Stimulated activated CD4-positive, alpha-beta T cell treated with anti-CD3 and anti-CD28 coated beads, Interleukin-1b, Interleukin-23, amount 100 ng/mL, for 48 hours (primary cell): ENCODE results near the gene CDH4.

Source experiments
- DNase-seq: peaks from one replicate; pipeline ENCODE4 v3.0.0-alpha.2; 2020

The CDH4 gene

DNA sequence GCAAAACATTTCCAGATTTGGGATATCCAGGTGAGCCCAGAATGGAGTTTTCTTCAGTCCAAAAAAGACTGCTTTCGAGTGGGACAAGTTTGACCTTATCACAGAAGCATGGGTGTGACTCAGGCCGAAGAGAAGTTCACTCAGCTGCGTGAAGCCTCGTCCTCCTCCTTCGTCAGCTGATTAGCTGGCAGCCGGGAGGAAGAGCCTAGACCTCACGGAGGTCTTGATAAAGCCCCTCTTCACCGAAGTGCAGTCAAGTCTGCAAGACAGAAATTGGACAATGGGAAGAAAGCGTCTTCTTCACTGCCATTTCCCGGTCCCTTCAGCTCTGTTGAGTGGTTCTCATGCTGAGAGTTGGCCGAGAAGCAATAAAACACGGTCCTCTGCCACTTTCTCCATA lies 449.7 kb downstream of the CDH4 start:
- no peak for DNase-seq

DNA sequence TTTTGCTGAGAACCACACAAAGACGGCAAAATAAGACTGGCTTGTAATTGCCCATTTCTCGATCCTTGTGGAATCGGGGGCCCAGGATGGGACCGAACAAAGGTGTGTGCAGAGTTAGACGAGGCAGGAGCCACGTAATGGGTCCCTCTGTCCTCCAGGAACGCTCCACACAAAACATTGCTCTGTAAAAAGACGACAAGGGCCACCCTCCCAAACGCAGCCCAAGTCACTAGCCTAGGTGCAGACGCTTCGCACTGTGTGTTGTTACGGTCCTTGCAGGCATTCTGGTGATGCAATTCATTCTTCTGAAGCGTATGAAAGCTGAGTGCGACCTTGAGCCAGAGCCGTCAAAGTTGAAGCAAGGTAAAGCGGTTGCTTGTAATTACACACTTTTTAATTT lies 450.2 kb downstream of the CDH4 start:
- DNase-seq, result no peak

DNA sequence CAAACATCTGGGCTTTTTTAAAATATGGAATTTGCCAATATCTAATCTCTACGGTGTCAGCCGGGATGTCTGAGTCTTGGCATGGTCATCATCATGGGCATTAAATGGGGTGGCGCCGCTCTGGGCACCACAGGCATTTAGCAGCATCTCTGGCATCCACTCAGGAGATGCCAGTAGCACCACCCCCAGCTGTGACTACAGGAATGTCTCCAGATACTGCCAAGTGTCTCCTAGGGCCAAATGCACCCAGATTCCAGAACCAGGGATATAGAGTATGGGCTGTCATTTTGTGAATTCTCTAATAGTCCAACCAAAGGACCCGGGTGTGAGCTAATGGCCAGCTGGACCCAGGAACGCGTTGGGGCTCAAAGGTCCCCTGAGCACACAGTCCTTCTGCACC lies 452.6 kb downstream of the CDH4 start:
- DNase-seq, result no peak

DNA sequence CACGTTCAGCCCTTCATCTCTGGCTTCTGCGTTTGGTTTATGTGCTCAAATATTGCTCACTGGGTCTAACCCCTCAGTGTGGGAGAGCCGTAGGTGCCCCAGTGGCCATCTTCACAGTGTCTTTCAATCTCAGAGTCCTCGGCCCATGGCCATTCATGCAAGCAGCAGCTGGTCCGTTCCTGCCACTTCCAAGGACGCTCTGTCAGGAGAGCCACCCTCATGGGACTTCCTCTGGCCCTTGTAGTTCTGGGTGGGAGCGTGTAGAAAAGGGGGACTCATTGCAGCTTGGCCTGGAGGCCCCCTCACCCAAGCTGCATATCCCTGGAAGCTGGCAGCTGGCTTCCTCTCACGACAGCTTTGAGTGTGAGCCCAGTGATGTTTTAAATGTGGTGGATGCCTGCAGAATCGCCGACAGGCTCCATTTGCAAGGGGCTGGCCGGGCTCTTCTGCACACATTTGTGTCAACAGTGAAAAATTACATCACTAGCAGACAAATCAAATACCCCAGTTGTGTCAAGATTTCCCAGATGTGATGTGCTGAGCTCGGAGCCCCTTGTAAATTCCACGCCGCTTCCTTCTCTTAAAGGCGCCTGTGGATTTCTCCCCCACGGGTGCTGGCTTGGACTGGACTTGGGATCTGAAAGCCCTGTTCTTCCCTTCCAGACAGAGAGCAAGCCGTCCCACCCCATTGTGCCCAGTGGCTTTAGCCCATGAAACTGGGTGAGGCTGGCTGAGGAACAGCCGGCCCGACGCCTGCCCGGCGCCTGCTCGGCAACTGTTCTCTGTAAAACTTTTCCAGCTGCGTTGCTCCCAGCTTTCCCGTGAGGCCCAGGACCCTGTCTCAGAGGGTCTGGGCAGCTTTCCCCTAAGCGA lies 453.6 kb downstream of the CDH4 start:
- DNase-seq, result no peak

DNA sequence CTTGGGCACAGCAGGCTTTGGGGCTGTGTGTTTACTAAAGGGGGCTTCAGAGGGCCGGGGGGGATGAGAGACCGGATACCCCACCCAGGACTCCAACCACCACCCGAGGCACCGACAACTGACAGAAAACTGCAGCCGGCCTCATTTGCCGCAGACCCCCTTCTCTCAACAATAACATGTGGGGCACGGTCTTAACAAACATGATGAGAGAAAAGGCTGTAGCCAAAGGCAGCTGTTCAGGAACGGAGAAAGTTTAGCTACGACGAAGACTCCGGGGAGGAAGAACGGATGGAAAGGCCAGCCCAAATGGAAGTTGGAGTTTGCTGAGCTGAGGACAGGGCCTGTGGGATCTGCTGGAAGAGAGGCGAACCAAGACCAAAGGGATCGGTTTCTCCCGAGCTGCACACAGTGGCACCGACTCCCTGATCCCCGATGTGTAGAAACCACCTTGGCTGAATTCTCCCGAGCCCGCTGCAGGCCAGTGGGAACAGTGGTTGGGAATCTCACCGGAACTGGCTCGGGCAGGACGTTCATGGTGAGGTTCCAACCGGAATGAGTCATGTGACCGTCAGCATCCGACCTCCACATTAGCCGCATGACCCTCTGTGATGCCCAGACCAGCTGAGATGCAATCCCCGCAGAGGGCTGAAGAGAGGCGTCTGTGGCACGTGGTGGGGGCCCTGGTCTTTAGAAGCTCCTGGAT lies 454.3 kb downstream of the CDH4 start:
- no peak for DNase-seq

DNA sequence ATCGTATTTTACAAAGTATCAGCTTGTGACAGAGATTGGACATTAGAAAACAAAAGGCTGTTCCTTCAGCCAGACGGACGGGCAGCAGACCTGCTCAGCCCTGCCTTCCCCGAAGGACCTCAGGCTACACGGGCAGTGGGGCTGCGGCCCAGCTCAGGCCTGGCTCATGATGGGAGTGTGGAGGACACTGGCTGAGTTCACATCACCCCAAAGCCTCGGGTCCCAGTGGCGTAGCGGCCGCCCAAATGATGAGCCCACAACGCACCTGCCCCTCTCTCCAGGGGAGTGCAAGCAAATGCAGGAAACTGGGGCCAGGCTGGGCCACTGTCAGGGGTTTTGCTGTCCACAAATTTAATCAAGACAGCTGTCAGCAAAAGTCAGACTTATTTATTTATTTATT lies 456.8 kb downstream of the CDH4 start:
- DNase-seq, result no peak

DNA sequence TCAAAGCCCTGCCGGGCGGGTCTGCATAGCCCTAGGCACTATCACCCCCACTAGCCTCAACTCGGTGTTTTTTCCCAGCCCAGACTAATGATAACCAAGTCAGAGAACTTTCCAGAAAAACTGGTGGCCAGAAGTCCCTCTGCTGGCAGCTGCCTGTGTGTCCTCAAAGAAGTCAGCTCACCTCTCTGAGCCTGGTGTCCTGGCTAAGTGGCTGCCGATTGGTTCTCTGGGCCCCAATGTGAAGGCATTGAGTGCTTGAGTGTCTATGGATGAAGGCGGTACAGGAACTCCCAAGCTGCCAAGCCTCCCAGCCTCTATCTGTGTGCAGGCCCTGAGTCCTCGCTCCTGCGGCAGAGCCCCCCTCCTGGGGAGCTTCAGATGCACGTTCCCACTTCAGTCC lies 458.0 kb downstream of the CDH4 start:
- no peak for DNase-seq

DNA sequence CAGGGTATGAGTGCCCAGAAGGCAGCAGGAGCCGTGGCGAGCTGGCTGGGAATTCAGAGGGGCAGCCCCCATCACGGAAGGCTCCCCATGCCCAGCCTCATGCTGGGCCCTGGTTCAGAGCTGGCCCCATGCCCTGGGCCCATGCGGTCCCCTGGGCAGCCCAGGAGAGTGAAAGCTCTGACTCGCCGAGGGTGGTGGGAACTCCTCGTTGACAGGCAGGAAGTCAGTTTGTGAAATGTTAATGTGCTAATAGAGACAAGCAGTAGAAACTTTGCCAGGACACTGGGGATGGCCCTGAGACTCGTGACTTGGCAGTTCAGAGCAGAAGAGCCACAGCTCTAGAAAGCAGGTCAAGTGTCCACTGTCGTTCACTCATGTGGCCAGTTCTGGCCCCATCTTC lies 460.6 kb downstream of the CDH4 start:
- no peak for DNase-seq

DNA sequence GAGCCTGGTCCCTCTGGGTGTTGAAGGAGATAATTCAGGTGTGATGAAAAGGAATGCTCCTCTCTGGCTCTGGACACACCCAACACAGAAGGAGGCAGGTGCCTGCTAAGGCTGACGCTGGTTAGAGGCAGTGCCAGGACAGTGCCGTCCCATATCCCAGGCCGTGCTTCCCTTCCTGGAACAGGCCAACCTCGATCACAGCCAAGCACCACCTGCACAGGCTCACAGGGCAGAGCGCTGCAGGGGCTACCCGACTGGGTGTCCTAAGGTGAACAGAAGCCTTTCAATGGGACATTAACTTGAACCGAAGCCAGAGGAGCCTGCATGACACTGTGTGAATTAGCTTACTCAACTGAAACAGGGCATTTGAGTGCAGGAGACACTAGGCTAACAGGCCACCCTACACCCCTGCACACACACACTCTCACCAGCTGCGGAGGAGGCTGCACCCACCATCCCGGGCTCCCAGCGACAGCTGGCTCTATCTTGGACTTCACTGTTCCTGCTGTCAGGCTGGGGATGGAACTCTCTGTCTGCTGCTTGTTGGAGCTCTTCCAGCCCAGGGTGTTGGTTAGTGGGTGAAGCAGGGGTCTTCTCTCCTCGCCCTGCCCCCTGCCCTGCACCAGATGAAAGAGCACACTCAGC lies 466.4 kb downstream of the CDH4 start:
- no peak for DNase-seq

DNA sequence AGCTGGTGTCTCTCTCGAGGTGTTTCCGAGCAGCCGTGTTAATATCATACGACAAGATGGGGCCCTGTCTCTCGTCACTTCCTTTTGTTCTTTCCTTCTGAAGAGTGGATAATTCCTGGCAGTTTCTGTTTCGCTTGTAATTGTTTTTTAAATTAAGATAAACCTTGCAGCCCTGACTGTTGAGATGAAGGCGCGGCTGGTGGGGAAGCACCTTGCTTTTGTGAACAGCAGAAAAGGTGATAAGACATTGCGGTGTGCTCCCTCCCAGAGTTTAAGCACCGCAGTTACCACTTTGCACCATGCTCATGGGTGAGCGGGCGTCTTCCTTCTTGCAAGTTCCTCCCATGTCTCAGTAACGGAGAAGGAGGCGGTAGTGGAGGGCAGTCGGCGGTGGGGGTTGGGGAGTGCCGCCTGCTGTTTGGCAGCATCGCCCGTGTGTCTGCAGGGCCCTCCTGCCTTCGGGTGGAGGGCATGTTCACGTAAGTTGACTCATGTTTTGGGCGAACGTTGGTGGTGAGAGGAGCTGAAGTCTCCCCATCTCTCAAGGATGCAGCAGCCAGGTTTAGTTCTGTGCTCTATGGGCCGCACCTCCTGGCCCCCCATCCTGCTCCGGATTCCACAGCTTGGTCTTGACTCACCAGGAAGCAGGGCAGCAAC lies 467.8 kb downstream of the CDH4 start:
- peak; percentile 57 for DNase-seq

DNA sequence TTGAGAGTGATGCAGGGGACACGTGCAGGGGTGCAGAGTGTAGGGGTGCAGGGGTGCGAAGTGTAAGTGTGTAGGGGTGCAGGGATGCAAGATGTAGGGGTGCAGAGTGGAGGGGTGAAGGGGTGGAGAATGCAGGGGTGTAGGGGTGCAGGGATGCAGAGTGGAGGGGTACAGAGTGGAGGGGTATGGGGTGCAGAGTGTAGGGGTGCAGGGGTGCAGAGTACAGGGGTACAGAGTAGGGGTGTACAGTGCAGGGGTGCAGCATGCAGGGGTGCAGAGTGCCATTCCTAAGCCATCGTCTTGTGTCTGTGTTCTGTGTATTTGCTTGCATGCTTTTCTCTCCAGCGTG lies 468.3 kb downstream of the CDH4 start:
- DNase-seq, result no peak

DNA sequence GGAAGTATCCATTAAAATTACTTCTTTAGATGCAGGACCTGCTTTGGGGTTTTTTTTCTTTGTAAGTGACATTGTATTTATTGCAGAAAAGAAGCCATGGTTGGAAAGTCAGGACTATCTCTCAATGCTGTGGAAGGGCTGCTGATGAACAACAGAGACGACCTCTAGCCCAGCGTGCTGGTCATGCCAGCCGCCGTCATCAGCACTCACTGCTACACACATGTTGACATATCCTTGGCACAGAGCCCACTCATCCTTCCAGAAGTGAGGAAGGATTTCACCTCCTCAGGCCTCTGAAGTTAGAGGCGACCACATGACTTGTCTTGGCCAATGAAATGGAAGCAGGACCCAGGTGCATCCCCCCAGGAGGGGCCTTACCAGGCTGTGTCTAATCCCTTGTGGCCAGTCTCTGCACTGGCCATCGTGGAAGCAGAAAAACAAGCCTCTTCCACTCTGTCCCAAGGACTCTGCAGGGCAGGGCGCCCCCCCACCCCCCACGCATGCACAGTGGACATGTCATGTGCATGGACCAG lies 470.2 kb downstream of the CDH4 start:
- no peak for DNase-seq

DNA sequence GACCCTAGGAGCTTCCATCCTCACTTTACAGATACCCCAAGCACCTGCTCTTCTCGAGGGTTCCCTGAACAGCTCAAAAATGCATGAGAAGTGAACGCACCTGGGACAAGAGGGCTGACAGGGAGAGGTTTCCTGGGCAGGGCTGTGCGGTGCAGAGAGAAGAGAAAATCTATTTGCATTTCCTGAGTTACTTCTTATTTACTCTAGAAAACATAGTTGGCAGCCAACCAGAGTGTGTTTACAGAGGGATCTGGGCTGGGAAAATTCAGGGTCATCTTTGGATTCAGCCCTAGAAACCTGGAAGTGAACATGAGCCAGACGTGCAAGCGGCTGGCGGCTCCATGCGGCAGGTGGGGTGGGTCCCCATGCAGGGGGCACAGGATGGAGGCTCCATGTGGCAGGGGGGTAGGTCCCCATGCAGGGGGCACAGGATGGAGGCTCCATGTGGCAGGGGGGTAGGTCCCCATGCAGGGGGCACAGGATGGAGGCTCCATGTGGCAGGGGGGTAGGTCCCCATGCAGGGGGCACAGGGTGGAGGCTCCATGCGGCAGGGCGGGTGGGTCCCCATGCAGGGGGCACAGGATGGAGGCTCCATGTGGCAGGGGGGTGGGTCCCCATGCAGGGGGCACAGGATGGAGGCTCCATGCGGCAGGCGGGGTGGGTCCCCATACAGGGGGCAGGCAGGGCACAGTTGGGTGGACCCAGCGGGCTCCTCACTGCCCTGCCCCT lies 471.6 kb downstream of the CDH4 start:
- no peak for DNase-seq

DNA sequence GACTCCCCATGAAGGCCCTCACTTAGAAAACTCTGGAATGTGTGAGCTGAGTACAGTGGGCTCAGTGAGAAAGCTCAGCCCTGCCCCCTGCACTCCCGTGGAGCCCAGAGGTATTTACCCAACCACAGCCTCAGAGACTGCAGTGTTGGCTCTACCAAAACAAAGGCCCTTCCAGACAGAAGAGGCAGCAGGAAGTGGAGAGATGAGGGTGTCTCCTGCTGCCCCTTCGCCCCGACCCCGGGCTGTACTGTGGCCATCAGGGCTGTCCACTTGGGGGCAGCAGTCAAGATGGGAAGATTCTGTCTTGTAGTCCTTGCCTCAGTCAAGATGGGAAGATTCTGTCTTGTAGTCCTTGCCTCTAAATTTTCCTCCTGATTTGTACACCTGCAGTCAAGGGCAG lies 472.3 kb downstream of the CDH4 start:
- no peak for DNase-seq

DNA sequence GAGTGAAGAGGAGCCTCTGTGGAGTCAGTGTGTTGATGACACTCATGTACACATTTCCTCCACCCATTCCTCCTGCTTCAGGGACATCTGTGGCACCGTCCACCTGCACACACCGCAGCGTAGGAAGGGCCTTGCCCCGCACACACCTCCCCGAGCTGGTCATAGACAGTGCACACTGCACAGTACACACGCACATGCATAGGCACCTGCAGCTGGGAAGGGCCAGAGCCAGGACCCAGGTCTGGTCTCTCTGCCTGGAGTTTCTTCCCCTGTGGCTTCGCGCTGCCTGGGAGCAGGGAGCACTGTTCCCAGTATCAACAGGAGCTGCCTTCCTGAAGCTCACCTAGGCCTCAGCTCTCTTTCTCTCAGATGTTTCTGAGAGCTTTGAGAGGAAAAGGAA lies 473.1 kb downstream of the CDH4 start:
- DNase-seq, result no peak

DNA sequence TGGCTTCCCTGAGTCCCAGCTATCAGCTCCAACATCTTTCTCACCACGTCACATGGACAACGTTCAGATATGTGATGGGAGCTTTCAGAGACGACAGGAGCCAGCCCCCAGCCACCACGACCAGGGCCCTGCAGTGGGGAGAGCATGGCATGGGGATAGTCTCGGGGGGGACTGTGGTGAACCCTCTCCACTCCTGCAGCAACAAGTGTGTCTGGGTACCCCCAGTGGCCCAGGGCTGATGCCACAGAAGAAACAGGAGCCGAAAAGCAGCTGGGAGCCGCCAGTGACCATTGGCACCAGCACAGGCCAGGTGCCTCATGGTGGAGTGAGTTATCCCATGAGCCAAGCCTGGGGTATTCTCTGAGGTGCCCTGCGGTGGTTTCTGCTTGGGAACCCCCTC lies 473.9 kb downstream of the CDH4 start:
- no peak for DNase-seq

DNA sequence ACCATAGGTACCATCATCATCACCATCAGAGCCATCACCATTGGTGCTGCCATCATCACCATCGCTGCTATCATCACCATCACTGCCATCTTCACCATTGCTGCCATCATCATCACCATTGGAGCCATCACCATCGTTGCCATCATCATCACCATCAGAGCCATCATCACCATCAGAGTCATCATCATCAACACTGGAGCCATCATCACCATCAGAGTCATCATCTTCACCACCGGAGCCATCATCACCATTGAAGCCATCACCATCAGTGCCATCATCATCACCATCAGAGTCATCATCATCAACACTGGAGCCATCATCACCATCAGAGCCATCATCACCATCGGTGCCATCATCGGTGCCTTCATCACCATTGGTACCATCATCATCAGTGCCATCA lies 474.9 kb downstream of the CDH4 start:
- no peak for DNase-seq

DNA sequence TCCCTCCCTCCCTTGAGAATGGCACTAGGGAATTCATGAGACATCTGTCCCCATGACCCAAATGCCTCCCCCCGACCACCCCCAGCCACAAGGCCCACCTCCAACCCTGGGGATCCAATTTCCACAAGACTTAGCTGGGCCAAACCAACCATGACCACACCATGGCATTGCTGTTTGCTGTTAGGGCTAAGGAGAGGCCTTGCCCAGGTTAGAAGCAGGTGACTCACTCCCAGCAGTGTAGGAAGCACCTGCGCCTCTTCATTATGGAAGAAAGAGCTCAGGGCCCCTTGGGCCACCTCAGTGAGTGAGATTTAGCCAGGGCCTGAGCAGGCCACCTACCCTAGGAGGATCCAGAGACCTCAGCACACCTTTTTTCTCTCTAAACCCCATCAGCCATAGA lies 475.7 kb downstream of the CDH4 start:
- no peak for DNase-seq

DNA sequence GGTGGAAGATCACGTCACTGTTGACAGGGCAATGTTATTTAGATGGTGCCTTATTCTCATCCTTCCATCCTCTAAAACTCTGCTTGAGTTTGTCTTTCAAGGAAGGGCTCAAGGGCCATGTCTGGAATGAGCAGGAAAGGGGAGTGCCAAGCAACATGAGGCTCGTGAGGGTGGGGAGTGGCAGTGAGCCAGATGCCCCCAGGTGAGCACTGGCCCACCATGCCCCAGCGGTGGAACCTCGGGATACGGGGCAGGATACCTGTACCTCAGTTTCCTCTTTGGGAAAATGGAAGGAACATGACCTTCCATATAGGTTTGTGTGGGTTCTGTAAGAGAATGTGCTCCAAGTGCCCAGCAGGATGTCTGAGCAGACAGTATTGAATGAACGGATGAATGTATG lies 476.3 kb downstream of the CDH4 start:
- DNase-seq, result no peak

DNA sequence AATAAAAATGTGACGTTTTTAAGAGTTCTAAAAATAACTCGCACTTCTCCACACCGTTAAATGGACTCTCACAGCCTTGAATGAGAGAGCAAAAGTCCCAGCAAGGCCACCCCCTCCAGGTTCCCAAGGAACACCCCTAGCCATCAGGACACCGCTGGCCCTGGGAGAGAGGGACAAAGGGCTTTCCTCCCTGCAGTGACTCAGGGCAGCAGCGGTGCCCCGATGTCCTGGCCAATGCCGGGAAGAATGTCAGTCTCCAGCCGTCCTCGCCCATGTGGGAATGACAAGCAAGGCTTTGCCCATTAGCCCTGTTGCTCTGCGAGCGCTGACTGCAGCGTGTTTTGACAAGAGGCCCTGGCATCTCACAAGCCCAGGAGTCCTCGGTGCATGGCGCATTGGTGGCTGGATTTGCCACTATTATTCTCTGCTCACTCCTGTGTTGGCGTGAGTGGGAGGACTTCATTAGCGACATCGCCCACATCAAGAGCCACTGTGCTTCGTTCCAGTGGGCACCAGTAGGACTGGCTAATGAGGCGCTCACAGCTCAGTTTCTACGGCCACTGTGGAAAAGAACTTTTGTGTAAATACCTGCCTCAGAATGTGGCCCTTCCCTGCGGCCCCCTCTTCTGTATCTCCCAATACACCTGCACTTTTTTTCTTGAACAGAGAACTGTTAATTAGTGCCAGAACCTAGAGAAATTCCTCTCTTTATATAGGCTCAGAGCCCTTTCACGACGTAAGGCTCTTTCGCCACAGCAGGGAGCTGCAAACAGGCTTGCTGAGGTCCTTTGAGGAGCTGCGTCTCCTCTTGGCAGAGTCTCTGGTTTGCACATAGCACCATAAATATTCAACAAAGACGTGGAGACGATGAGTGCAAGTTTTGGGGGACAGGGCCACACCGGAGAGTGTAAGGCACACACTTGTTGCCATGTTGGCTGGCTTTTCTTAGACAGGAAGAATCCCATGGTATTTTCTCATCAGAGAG lies 477.0 kb downstream of the CDH4 start:
- no peak for DNase-seq

DNA sequence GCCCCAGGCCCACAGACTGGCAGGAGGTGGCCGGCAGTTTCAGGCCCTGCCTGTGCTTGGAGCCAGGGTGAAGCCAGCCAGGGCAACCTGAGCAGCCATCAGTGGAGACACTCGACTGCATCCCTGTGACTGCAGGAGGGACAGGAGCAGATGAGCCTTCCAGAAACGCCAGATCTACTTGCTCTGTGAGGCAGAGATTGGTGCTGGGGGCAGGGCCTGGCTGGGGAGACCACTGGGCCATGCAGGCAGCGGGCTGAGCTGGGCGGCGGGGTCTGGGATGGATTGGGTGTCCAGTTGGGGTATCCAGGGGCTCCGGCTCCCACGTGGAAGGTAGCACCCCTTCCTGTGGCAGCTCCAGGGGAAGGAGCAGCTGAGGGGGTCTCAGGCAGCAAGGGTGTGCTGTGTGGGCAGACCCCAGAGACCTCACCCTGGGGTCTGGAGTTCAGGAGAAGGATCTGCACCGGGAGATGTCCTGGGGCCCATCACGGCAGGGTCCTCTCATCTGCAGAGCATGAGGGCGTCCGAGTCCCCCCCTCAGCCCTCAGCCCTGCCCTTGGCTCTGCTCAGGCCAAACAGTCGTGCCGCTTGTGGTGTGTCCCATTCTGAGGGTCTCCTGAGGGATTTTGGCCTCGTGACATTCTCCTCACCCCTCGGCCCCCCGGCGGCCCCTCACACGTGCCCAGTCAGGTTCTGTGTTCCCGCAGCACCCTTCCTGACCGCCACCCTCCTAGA lies 478.7 kb downstream of the CDH4 start:
- no peak for DNase-seq
